PFSK-1 (cell line): Measurements from ENCODE around the gene TP53AIP1.

Source experiments
- POLR2AphosphoS5 ChIP-seq: IDR thresholded peaks from 2 replicates; pipeline ENCODE4 v1.6.1; 2012; ENCODE audit warnings: low read depth, mild to moderate bottlenecking, control low read depth, low read length, moderate library complexity
- REST ChIP-seq, 2 experiments: IDR thresholded peaks; 2 replicates each; pipeline versions ENCODE4 v1.6.1 to v1.8.0; 2011 to 2012; ENCODE audit warnings: low read depth in 2 of 2, low read length in 2 of 2, control low read depth in 1 of 2, inconsistent platforms in 1 of 2, mild to moderate bottlenecking in 1 of 2, moderate library complexity in 1 of 2; ENCODE audit not compliant: insufficient read depth in 1 of 2
- SIN3A ChIP-seq: IDR thresholded peaks from 2 replicates; pipeline ENCODE4 v1.6.1; 2012; ENCODE audit warnings: mild to moderate bottlenecking, low read length, moderate library complexity, borderline replicate concordance; ENCODE audit not compliant: insufficient read depth
- TAF1 ChIP-seq: IDR thresholded peaks from 2 replicates; pipeline ENCODE4 v1.6.1; 2012; ENCODE audit warnings: low read length, control low read depth, borderline replicate concordance; ENCODE audit not compliant: insufficient read depth

- TF ChIP-seq POLR2AphosphoS5 (no peak), REST (IDR thresholded peaks at IDR 0.05; ENCODE audit: insufficient read depth in 1 of 2, low read depth in 2 of 2, low read length in 2 of 2) (no peak), TAF1 (no peak), SIN3A (no peak)
Measured at GRCh38 chr11:128927108-128927461, 15.6 kb downstream of the TP53AIP1 start.
